ENCODE results near the gene KRTAP5-1. TPM values are rescaled to one million over a fixed set of nuclear protein-coding genes. Genes with fewer than 3 reads are reported as not detected.

The KRTAP5-1 gene
- total RNA-seq, 1 donor from 2014 or later, result not detected

DNA sequence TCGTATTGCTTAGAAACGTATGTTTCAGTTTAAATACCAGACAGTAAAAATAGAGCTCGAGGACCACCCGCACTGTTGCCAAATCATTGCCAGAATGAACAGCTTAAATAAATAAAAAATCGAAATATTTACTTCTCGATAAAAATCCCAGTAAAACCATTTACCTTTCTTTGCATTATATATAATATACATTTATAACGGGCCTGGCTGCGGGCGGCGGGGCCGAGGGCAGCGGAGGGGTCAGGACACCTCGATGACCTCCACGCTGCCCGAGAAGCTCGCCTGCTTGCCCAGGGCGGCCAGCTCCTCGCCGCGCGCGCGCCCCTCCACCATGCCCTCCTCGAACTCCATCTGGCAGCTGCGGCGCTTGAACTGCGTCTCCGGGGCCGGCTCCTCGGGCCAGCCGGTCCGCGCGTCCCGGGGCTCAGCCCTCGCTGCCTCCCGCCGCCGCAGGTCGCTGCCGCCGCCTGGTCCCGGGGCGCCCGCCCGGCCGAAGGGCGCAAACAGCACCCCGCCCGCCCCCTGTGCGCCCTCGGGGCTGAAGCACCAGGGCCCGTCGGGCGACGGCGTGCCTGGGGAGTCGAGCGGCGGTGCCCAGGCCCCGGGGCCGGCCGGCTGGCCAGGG, 28.7 kb downstream of the KRTAP5-1 start:
- H3K36me3 Mint-ChIP-seq (ENCODE audit: low read depth), result peaks cover 3% of the 10 kb centered on the region
- H3K4me1 Mint-ChIP-seq (ENCODE audit: low read depth), result peaks cover 52% of the 10 kb centered on the region
- no peak overlapping the region for H3K27ac Mint-ChIP-seq (ENCODE audit: unreplicated experiment)

DNA sequence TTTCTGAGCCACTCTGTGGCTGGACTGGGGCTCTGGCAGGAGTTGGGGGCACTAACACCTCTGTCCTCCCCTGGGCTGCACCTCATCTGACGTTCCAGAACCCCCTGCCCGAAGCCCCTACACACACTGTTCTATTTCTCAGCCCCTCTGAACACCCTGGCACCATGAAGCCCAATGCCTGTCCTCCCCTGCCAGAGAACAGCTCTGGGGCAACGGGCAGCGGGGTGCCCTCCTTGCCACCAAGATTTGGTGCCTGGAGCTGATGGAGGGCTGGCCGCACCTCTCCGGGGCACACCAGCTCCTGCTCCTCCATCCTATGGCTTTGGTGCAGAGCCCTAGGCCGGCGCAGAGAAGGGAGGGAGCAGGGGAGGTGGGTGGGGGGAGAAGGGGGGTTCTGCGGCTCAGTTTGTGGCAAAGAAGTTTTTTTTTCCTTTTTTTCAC, 29.4 kb downstream of the KRTAP5-1 start:
- Mint-ChIP-seq H3K4me3 (ENCODE audit: unreplicated experiment) (no peak overlapping the region), H3K36me3 (ENCODE audit: low read depth) (peaks cover 3% of the 10 kb centered on the region), H3K27ac (ENCODE audit: unreplicated experiment) (no peak overlapping the region), H3K4me1 (ENCODE audit: low read depth) (peaks cover 52% of the 10 kb centered on the region), H3K27me3 (ENCODE audit: low read depth) (no peaks in the 10 kb centered on the region), H3K9me3 (ENCODE audit: low read depth) (no peaks in the 10 kb centered on the region)
- TF ChIP-seq, protein P1, sequence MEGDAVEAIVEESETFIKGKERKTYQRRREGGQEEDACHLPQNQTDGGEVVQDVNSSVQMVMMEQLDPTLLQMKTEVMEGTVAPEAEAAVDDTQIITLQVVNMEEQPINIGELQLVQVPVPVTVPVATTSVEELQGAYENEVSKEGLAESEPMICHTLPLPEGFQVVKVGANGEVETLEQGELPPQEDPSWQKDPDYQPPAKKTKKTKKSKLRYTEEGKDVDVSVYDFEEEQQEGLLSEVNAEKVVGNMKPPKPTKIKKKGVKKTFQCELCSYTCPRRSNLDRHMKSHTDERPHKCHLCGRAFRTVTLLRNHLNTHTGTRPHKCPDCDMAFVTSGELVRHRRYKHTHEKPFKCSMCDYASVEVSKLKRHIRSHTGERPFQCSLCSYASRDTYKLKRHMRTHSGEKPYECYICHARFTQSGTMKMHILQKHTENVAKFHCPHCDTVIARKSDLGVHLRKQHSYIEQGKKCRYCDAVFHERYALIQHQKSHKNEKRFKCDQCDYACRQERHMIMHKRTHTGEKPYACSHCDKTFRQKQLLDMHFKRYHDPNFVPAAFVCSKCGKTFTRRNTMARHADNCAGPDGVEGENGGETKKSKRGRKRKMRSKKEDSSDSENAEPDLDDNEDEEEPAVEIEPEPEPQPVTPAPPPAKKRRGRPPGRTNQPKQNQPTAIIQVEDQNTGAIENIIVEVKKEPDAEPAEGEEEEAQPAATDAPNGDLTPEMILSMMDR (IDR thresholded peaks at IDR 0.05), result no peak
- DNase-seq (ENCODE audit: low spot score), result no peak

More for the DNA sequence above, 28.7 kb downstream of the KRTAP5-1 start:
- no peak for DNase-seq (ENCODE audit: low spot score)
- H3K4me3 Mint-ChIP-seq (ENCODE audit: unreplicated experiment), result no peak overlapping the region
- no peaks in the 10 kb centered on the region for H3K9me3 Mint-ChIP-seq (ENCODE audit: low read depth)
- no peaks in the 10 kb centered on the region for H3K27me3 Mint-ChIP-seq (ENCODE audit: low read depth)
- TF ChIP-seq, protein P1 (IDR thresholded peaks at IDR 0.05), result no peak

DNA sequence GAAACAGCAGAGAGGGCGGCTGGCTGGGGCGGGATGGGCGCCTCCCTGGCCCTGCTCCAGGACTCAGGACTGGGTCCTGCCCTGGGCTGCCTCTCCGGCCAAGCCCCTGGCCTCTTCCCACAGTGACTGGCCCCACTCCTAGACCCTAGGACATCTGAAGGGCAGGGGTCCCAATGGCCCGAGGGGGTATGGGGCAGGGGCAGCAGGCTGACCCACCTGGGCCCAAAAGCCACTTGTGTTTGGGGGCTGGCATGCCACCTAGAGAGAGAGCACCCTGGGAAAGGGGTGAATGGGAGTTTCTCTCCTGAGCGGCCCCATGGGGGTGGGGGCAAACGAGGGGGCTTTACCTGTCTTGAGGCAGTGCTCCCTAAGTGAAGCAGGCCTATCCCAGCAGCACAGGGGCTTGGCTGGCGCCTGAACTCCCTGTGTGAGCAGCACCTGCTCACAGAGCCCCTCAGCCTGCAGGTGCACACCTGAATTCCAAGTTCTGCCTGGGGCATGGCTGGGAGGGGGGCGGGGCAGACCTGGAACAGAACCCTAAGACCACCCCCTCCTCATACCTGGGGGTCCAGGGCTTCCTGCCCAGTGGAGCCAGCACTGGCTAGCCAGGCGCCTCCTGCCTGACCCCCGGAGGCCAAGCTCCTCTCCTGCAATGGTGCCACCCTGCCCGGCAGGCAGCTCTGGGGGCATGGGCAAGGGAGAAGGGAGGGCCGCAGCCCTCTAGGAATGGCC, 29.9 kb downstream of the KRTAP5-1 start:
- H3K4me3 Mint-ChIP-seq (ENCODE audit: unreplicated experiment), result no peak overlapping the region
- peaks cover 3% of the 10 kb centered on the region for H3K36me3 Mint-ChIP-seq (ENCODE audit: low read depth)
- H3K4me1 Mint-ChIP-seq (ENCODE audit: low read depth), result peaks cover 49% of the 10 kb centered on the region
- H3K9me3 Mint-ChIP-seq (ENCODE audit: low read depth), result no peaks in the 10 kb centered on the region
- TF ChIP-seq, protein P1 (IDR thresholded peaks at IDR 0.05), result no peak
- DNase-seq (ENCODE audit: low spot score), result no peak
- no peak overlapping the region for H3K27ac Mint-ChIP-seq (ENCODE audit: unreplicated experiment)
- no peaks in the 10 kb centered on the region for H3K27me3 Mint-ChIP-seq (ENCODE audit: low read depth)

DNA sequence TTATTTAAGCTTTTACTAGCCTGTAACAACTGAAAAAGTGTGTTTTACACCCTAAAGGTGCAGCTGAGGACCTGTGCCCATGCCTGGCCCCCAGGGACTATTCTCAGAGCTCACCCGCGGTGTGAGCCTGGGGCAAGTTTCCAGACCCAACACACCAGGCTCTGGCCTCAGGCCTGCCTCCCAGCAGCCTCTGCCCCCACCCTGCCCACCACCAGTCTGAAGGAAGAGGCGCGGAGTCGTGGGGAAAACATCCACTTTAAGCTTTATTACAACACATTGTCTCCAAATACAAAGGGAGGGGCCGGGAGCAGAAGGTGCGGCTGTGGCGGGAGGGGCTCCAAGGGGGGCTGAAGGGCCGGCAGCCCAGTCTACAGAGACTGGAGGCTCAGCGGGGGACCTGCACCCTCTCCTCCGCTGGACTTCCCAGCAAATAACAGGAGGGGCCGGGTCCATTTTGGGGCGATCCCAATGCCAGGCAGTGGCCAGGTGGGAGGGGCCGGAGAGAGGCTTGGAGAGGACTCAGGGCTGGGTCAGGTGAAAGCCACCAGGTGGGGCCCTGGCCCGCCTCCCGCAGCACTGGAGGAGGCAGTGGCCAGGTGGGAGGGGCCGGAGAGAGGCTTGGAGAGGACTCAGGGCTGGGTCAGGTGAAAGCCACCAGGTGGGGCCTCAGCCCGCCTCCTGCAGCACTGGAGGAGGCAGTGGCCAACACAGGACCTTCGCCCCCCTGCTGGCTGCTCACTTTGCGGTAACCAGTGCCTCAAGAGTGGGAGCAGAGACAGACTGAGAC, 31.1 kb downstream of the KRTAP5-1 start:
- DNase-seq (ENCODE audit: low spot score), result no peak
- H3K4me1 Mint-ChIP-seq (ENCODE audit: low read depth), result peaks cover 39% of the 10 kb centered on the region
- no peaks in the 10 kb centered on the region for H3K9me3 Mint-ChIP-seq (ENCODE audit: low read depth)
- H3K27ac Mint-ChIP-seq (ENCODE audit: unreplicated experiment), result no peak overlapping the region
- TF ChIP-seq, protein P1 (IDR thresholded peaks at IDR 0.05), result no peak
- no peak overlapping the region for H3K4me3 Mint-ChIP-seq (ENCODE audit: unreplicated experiment)
- peaks cover 3% of the 10 kb centered on the region for H3K36me3 Mint-ChIP-seq (ENCODE audit: low read depth)
- no peaks in the 10 kb centered on the region for H3K27me3 Mint-ChIP-seq (ENCODE audit: low read depth)

Measured in chondrocyte (in vitro differentiated cells).